ENCODE measurements around the gene ACACB. TPM values are rescaled to one million over a fixed set of nuclear protein-coding genes. Genes with fewer than 3 reads are reported as not detected.

Gene ACACB
- polyA plus RNA-seq, 1 donor from 2014 or later = 0.22 TPM

GRCh38 chr12:109150124-109150640 is 33.8 kb downstream of the ACACB start:
- Histone ChIP-seq H3K9ac (ENCODE audit: low read length) (no peak overlapping the region), H2AFZ (ENCODE audit: low read depth, low read length) (no peak overlapping the region), H3K36me3 (ENCODE audit: insufficient read depth, low read length) (no peaks in the 10 kb centered on the region), H4K20me1 (ENCODE audit: insufficient read depth) (no peaks in the 10 kb centered on the region), H3K4me2 (ENCODE audit: low read length) (no peak overlapping the region), H3K79me2 (replicated peaks; ENCODE audit: insufficient read depth, low read length) (no peaks in the 10 kb centered on the region), H3F3A (ENCODE audit: insufficient read depth, low read length, poor library complexity, severe bottlenecking) (no peaks in the 10 kb centered on the region), H3K9me2 (ENCODE audit: insufficient read depth, low read length) (no peaks in the 10 kb centered on the region), H3K27me3 (ENCODE audit: insufficient read depth, low read depth, low read length) (peaks cover 18% of the 10 kb centered on the region), H3K4me3 (ENCODE audit: low read length) (no peak overlapping the region), H3K9me3 (ENCODE audit: low read length) (no peaks in the 10 kb centered on the region), H3K27ac (ENCODE audit: low read length) (no peak overlapping the region)
- TF ChIP-seq CTCF (IDR thresholded peaks at IDR 0.05; ENCODE audit: poor library complexity, severe bottlenecking) (no peak), MXI1 (conservative IDR thresholded peaks at IDR 0.05; ENCODE audit: poor library complexity, severe bottlenecking) (no peak), EZH2 (IDR thresholded peaks at IDR 0.05; ENCODE audit: borderline replicate concordance, insufficient read depth, low read length, poor library complexity, severe bottlenecking) (no peak), TAF1 (IDR thresholded peaks at IDR 0.05; ENCODE audit: low read depth) (no peak), REST (IDR thresholded peaks at IDR 0.05; ENCODE audit: borderline replicate concordance) (no peak), EP300 (conservative IDR thresholded peaks at IDR 0.05; ENCODE audit: poor library complexity, severe bottlenecking) (no peak)

- peaks cover 19% of the 10 kb centered on the region for H3K27me3 ChIP-seq (ENCODE audit: insufficient read depth, low read depth, low read length)
- H2AFZ ChIP-seq (ENCODE audit: low read depth, low read length) = no peak overlapping the region
- no peaks in the 10 kb centered on the region for H3K9me3 ChIP-seq (ENCODE audit: low read length)
Measured at GRCh38 chr12:109151457-109151856, 35.1 kb downstream of the ACACB start.

More at GRCh38 chr12:109151457-109151856, 35.1 kb downstream of the ACACB start:
- H3K4me2 ChIP-seq (ENCODE audit: low read length) = no peak overlapping the region
- no peak overlapping the region for H3K4me3 ChIP-seq (ENCODE audit: low read length)
- no peak overlapping the region for H3K27ac ChIP-seq (ENCODE audit: low read length)
- TF ChIP-seq REST (IDR thresholded peaks at IDR 0.05; ENCODE audit: borderline replicate concordance) (no peak), EZH2 (IDR thresholded peaks at IDR 0.05; ENCODE audit: borderline replicate concordance, insufficient read depth, low read length, poor library complexity, severe bottlenecking) (no peak), MXI1 (conservative IDR thresholded peaks at IDR 0.05; ENCODE audit: poor library complexity, severe bottlenecking) (no peak), EP300 (conservative IDR thresholded peaks at IDR 0.05; ENCODE audit: poor library complexity, severe bottlenecking) (no peak), TAF1 (IDR thresholded peaks at IDR 0.05; ENCODE audit: low read depth) (no peak), RAD21 (conservative IDR thresholded peaks at IDR 0.05) (no peak), SMC3 (conservative IDR thresholded peaks at IDR 0.05; ENCODE audit: poor library complexity) (no peak), POLR2AphosphoS5 (IDR thresholded peaks at IDR 0.05) (no peak), CTCF (IDR thresholded peaks at IDR 0.05; ENCODE audit: poor library complexity, severe bottlenecking) (no peak)
- H3K9me2 ChIP-seq (ENCODE audit: insufficient read depth, low read length) = no peaks in the 10 kb centered on the region
- H3F3A ChIP-seq (ENCODE audit: insufficient read depth, low read length, poor library complexity, severe bottlenecking) = no peaks in the 10 kb centered on the region
- H3K9ac ChIP-seq (ENCODE audit: low read length) = no peak overlapping the region
- no peaks in the 10 kb centered on the region for H4K20me1 ChIP-seq (ENCODE audit: insufficient read depth)
- H3K79me2 ChIP-seq (replicated peaks; ENCODE audit: insufficient read depth, low read length) = no peaks in the 10 kb centered on the region
- H3K36me3 ChIP-seq (ENCODE audit: insufficient read depth, low read length) = no peaks in the 10 kb centered on the region

All from neural cell (in vitro differentiated cells).